Measurements from ENCODE around the gene MEGF6.

MEGF6 gene

DNA sequence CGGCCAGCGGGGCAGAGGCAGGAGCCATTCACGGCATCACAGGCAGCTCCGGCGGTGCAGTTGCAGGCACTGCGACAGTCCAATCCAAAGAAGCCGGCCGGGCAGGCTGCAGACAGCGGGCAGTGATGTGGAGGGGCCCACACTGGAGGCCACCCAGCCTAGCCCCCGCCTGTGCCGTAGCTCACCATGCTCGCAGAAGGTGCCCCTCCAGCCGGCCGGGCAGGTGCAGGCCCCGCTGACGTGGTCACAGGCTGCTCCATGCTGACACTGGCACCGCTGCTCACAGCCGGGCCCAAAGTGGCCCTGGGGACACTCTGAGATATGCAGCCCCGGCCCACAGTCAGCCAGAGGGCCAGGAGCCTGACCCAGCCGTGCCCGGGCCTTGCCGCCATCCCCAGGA lies 111.7 kb downstream of the MEGF6 start:
- DNase-seq = no peak

- DNase-seq = no peak
Measured at GRCh38 chr1:3498986-3499385, 112.3 kb downstream of the MEGF6 start.

GRCh38 chr1:3498246-3498930 lies 112.9 kb downstream of the MEGF6 start:
- no peak for DNase-seq

GRCh38 chr1:3497521-3497920 lies 113.8 kb downstream of the MEGF6 start:
- DNase-seq = no peak

DNA sequence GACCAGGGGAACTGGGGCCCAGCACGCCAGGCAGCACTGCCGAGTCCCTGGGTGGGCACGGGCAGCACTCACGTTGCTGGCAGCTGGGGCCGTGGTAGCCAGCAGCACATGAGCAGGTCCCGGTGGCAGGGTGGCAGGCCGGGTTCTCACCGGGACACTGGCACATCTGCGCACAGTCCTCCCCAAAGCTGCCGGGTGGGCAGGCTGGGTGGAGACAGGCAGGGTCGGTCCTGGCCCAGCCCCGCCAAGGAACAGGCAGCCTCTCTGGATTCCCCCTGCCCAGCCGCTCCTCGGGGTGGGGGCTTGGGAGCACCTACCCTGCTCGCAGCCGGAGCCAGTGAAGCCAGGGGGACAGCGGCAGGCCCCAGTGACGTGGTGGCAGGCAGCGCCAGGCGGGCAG lies 114.4 kb downstream of the MEGF6 start:
- no peak for DNase-seq

GRCh38 chr1:3495776-3496745 lies 115.2 kb downstream of the MEGF6 start:
- no peak for DNase-seq

- DNase-seq = peak in 1 of 2 experiments; percentile 62
Measured at GRCh38 chr1:3494321-3495308, 116.7 kb downstream of the MEGF6 start.

- DNase-seq = no peak
Measured at GRCh38 chr1:3492545-3493246, 118.6 kb downstream of the MEGF6 start.

- peak; percentile 70 to 86 for DNase-seq
Measured at GRCh38 chr1:3491291-3492246, 119.7 kb downstream of the MEGF6 start.

- DNase-seq = no peak
Measured at GRCh38 chr1:3490046-3490745, 121.1 kb downstream of the MEGF6 start.

DNA sequence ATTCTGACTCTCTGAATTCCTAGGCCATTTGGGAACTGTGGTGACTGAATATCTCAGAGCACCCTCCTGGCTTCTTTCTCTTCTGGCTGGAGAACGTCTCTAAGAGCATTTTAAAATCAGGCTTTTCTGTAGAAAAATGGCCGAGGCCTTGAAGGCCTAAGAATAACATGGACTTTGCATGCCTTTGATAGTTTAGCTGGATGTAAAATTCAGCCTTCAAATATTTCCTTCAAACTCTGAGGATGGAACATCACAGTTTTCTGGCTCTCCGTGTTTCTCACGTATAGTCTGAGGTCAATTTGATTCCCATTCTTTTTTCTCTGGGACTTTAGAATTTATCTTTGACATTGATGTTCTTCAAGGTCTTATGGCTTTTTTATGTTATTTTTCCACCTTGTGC lies 122.9 kb downstream of the MEGF6 start:
- DNase-seq = no peak

- DNase-seq = no peak
Measured at GRCh38 chr1:3485016-3485415, 126.3 kb downstream of the MEGF6 start.

- DNase-seq = peak in 1 of 2 experiments; percentile 61
Measured at GRCh38 chr1:3483801-3484444, 127.4 kb downstream of the MEGF6 start.

GRCh38 chr1:3483380-3483779 lies 127.9 kb downstream of the MEGF6 start:
- no peak for DNase-seq

GRCh38 chr1:3482378-3482849 lies 128.9 kb downstream of the MEGF6 start:
- DNase-seq = no peak

- DNase-seq = no peak
Measured at GRCh38 chr1:3481836-3482375, 129.4 kb downstream of the MEGF6 start.

GRCh38 chr1:3481046-3481445 lies 130.3 kb downstream of the MEGF6 start:
- DNase-seq = no peak

- no peak for DNase-seq
Measured at GRCh38 chr1:3480369-3480719, 131.0 kb downstream of the MEGF6 start.

Measured in NCI-H526 (cell line).